Breast epithelium (tissue), 3 donors: ENCODE measurements around the gene C1QTNF6.

ENCODE experiments used
- CTCF ChIP-seq, 3 donors: fragments of 450-650 bp; IDR thresholded peaks; one replicate each; pipeline ENCODE4 v1.5.1; 2016 to 2017; ENCODE audit warnings: antibody characterized with exemption in 3 of 3, mild to moderate bottlenecking in 3 of 3, moderate library complexity in 3 of 3
- POLR2A ChIP-seq: fragments of 450-650 bp; IDR thresholded peaks from one replicate; pipeline ENCODE4 v1.6.1; 2016; ENCODE audit warnings: antibody characterized with exemption, mild to moderate bottlenecking, moderate library complexity
- POLR2AphosphoS5 ChIP-seq, 3 donors: sonication (generic); formaldehyde crosslinking; IDR thresholded peaks; one replicate each; pipeline ENCODE4 v1.6.1; 2017; ENCODE audit warnings: antibody characterized with exemption in 3 of 3

GRCh38 chr22:37169406-37169805, 18.6 kb downstream of the C1QTNF6 start:
- TF ChIP-seq CTCF (IDR thresholded peaks at IDR 0.05) (no peak), POLR2A (no peak), POLR2AphosphoS5 (IDR thresholded peaks at IDR 0.05) (no peak)
